Stimulated activated CD8-positive, alpha-beta memory T cell treated with anti-CD3 and anti-CD28 coated beads, Interleukin-15, amount 100 ng/mL, for 24 hours (primary cell): ENCODE results near the gene NAPA.
"Not testable (repeated sequence)": the region's sequence is repeated elsewhere in the genome, so short reads cannot be mapped to it uniquely, and the experiment has no call there.

ENCODE experiments used
- DNase-seq: peaks from one replicate; pipeline ENCODE4 v3.0.0-alpha.2; 2020; ENCODE audit warnings: low read depth

Gene NAPA

GRCh38 chr19:47486220-47486619, 28.6 kb downstream of the NAPA start:
- DNase-seq: not testable (repeated sequence)

- no peak for DNase-seq
Measured at GRCh38 chr19:47485210-47485609, 29.7 kb downstream of the NAPA start.

GRCh38 chr19:47483800-47484690, 30.8 kb downstream of the NAPA start, which contains the start of gene KPTN:
Gene KPTN (minus strand): TSS chr19:47484219. CDS start chr19:47484160, 59 bp downstream.
- DNase-seq: peak; percentile 81

GRCh38 chr19:47483200-47483599, 31.7 kb downstream of the NAPA start:
- DNase-seq: no peak

- no peak for DNase-seq
Measured at GRCh38 chr19:47481460-47482052, 33.3 kb downstream of the NAPA start.

DNA sequence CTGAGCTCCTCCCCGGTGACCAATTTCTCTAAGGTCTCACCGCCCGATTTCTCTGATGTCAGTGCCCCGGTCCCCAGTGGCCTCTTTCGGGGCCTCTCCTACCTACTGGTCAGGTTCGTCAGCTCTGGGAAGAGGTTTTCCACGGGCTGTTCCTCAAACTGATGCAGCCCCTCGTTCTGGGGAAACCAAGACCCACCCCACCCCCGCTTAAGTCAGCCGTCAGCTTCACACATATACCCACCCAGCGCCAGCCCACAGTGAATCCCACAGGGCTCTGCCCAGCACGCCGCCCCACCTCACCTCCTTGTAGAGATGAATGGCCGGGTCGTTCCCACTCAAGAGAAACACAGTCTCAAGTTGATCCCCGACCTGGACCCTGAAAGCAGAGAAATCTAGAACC, 34.2 kb downstream of the NAPA start:
- DNase-seq: no peak

GRCh38 chr19:47479701-47480503, 35.0 kb downstream of the NAPA start:
- no peak for DNase-seq

DNA sequence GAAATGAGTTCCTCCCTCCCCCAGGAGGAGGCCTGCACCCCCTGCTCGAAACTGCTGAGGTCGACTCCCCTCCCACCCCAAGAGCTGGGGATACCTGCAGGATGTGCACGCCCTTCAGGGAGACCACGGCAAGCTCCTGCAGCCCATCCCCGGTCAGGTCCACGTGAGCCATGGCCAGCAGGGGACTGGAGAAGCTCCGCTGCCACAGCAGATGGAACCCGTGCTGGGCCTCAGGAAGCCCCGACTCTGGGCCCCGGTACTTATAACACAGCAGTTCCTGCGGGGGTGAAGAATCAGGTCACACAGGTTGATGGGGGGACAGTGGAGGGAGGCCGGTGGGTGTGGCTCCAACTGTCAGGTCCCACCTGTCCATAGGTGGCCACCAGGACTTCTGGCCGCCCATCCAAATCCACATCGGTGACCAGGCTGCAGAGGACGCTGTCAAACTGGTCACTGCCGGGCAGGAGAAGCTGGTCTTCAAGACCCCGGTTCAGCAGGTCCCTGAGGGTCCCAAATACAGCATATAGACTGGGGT, 38.4 kb downstream of the NAPA start:
- DNase-seq: no peak

DNA sequence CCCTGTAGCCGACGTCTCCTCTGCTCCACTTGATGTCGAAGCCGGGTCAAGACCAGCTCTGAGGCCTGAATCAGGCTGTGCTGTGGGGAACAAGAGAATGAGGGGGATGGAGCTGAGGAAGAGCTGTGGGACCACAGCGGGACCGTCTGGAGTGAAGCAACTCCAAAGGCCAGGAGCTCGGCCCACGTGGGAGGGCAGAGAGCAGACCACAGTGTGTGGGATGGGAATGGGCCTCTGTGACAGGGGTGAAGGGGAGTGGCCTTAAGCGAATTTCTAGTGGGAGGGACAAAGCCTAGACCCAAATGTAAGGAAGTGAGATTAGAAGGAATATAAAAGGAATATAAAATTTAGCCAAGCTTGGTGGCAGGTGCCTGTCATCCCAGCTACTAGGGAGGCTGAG, 39.4 kb downstream of the NAPA start:
- DNase-seq: no peak

- DNase-seq: no peak
Measured at GRCh38 chr19:47473336-47473735, 41.5 kb downstream of the NAPA start.

DNA sequence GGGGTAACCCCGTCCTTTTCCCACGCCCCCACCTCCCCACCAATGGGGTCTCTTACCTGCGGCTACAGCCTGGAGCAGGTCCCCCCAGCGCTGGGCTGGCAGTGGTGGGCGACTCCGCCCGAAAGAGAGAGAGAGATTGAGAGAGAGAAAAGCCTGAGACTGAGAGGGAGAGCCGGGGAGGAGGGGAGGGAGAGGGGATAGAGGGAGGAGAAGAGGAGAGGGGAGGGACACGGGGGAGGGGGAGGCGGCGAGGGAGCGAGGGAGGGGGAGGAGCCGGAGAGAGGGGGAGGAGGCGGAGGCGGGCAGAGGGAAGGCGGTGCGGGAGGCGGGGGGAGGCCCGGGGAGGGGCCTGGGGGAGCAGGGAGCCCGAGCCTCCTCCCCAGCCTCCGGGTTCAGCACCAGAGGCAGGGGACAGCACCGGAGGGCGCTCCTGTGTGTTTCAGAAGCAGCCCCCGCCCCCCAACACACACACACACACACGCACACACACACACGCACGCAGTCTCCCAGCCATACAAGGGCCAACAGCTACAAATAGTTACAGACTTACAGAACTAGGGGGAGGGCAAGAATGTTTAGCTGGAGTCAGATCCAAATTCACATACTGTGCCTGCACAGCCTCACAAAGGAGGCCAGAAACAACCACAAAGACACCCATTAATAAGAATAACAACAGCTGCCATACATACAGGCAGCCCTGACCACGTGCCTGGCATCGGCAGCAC, 43.0 kb downstream of the NAPA start, which contains the start of gene SLC8A2:
Gene SLC8A2 (minus strand): TSS at position 161 of the 725 bp plus-strand sequence. CDS start 5,490 bp downstream, outside the sequence.
- DNase-seq: no peak

- DNase-seq: no peak
Measured at GRCh38 chr19:47471381-47471732, 43.5 kb downstream of the NAPA start.

DNA sequence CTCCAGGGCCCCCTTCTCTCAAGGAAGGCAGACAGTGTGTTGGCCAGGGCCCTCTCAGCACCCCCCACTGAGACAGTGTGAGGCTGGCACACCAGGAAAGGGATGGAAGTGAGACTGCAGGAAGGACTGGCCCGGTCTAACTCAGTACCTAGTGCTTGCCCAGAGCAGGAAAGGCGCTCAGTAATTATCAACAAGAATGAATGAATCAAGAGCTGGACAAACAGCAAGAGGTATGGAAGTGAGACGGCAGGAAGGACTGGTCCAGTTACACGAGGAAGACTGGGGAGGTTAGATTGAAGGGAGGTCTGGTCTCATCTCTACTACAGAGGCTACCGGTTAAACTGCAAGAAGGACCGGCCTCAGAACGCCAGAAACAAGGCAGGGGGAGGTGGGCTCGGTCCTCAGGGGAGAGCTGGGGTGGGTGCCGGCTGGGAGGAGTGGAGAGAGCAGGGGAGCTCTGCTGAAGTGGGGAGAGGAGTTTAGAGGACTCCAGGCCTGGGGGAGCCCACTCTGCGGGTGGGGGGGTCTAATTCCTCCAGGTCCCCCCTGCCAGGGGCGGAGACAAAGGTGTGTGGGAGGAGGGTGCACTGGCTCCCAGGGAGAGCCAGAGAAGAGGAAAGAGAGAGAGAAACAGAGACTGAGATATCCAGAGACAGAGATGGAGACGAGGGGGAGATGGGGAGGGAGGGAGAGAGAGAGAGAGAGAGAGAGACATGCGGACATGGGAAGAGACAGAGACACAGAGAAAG, 44.2 kb downstream of the NAPA start:
- no peak for DNase-seq

DNA sequence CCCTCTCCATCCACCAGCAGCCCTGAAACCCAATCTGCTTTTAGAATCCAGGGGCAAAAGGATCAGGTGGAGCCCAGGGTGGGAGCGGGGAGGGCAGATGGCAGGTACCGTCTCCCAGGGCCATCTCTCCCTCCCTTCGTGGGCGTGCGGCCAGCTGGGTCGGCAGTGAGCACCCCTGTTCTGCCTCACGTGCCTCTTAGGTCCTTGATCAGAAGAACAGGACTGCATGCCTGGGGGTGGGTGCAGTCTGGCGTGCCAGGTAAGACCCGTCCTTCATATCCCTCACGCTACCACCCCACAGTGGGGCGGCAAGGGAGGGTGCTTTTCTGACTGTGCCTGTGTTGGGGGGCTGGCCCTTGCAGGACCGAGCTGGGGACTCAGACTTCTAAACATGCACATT, 45.1 kb downstream of the NAPA start:
- no peak for DNase-seq

GRCh38 chr19:47469363-47469700, 45.5 kb downstream of the NAPA start:
- no peak for DNase-seq

- DNase-seq: no peak
Measured at GRCh38 chr19:47467914-47468313, 46.9 kb downstream of the NAPA start.

DNA sequence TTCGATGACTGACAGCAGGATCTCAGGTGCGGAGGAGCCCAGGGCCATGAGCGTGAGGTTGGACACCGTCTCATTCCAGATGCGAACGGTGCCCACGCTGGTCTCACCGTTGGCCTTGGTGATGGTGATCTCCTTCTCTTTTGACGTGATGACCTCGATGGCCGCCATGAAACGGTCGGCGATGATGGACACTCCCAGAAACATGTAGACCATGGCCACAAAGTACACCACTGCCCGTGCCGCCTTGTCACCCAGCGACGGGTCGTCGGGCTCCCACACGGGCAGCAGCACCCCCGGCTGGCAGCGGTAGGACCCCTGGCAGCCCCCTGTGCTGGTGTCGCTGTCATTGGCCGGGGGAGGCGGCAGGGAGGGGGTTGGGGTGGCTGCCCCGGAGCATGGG, 48.9 kb downstream of the NAPA start:
- DNase-seq: no peak

GRCh38 chr19:47464675-47465419, 50.0 kb downstream of the NAPA start:
- no peak for DNase-seq

DNA sequence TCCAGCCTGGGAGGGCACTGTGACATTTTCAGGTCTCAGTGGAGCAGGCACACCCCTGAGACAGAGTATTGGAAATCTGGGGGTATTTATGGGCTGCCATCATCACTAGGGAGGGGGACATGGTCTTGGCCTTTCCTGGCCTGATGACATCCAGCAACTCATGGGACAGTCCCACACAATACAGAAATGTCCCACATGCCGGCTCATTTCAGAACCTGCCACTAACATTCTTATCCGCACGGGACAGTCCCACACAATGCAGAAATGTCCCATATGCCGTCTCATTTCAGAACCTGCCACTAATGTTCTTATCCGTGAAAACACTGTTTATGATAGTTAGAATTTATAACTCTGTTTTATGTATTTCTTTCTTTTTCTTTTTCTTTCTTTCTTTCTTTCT, 53.0 kb downstream of the NAPA start:
- DNase-seq: no peak

DNA sequence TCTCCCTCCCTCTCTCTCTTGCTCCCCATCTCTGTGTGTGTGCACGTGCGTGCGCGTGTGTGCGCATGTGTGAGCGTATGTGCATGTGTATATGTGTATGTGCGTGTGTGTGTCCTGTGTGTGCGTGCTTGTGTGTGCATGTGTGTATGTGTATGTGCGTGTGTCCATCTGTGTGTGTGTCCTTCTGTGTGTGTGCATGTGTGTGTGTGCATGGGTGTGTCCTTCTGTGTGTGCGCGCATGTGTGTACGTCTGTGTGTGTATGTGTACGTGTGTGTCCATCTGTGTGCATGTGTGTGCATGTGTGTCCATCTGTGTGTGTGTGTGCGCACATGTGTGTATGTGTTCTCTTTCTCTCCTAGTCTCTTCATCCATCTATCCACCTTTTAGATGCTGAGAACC, 55.4 kb downstream of the NAPA start:
- no peak for DNase-seq
